ENCODE measurements around the gene JAZF1.

JAZF1 gene

GRCh38 chr7:28201131-28201530 lies 20.5 kb upstream of the JAZF1 start (continued):
- TF ChIP-seq CREB5 (CRISPR knock-in tag; IDR thresholded peaks at IDR 0.05; ENCODE audit: low read depth) = no peak

GRCh38 chr7:28200598-28200997 lies 20.0 kb upstream of the JAZF1 start:
- no peak for ATAC-seq

GRCh38 chr7:28199021-28199510 lies 18.5 kb upstream of the JAZF1 start:
- ATAC-seq = no peak
- TF ChIP-seq PATZ1 (CRISPR knock-in tag; IDR thresholded peaks at IDR 0.05; ENCODE audit: borderline replicate concordance) (no peak), POU6F1 (CRISPR knock-in tag; IDR thresholded peaks at IDR 0.05; ENCODE audit: borderline replicate concordance, low read depth) (no peak), RARB (CRISPR knock-in tag; IDR thresholded peaks at IDR 0.05) (no peak), ESRRG (CRISPR knock-in tag; IDR thresholded peaks at IDR 0.05) (no peak), GLIS3 (CRISPR knock-in tag; IDR thresholded peaks at IDR 0.05) (no peak)

More at GRCh38 chr7:28200598-28200997, 20.0 kb upstream of the JAZF1 start:
- TF ChIP-seq ZFP30 (CRISPR knock-in tag; IDR thresholded peaks at IDR 0.05) = no peak
- TF ChIP-seq ESRRG (CRISPR knock-in tag; IDR thresholded peaks at IDR 0.05) = no peak
- no peak for TF ChIP-seq CREB5 (CRISPR knock-in tag; IDR thresholded peaks at IDR 0.05; ENCODE audit: low read depth)
- TF ChIP-seq ZNF565 (CRISPR knock-in tag; conservative IDR thresholded peaks at IDR 0.05; ENCODE audit: low read depth) = no peak

- TF ChIP-seq CSRNP3 (CRISPR knock-in tag; IDR thresholded peaks at IDR 0.05) = no peak
- no peak for TF ChIP-seq OSR1 (CRISPR knock-in tag; IDR thresholded peaks at IDR 0.05)
- TF ChIP-seq PPARA (CRISPR knock-in tag; IDR thresholded peaks at IDR 0.05; ENCODE audit: borderline replicate concordance) = no peak
- no peak for TF ChIP-seq ZNF70 (CRISPR knock-in tag; IDR thresholded peaks at IDR 0.05)
- no peak for TF ChIP-seq ZFP30 (CRISPR knock-in tag; IDR thresholded peaks at IDR 0.05)
- no peak for TF ChIP-seq CREB5 (CRISPR knock-in tag; IDR thresholded peaks at IDR 0.05; ENCODE audit: low read depth)
- no peak for TF ChIP-seq ZNF8 (CRISPR knock-in tag; IDR thresholded peaks at IDR 0.05)
- TF ChIP-seq RARB (CRISPR knock-in tag; IDR thresholded peaks at IDR 0.05) = no peak
- no peak for TF ChIP-seq ARNTL (CRISPR knock-in tag; IDR thresholded peaks at IDR 0.05; ENCODE audit: borderline replicate concordance, low read depth)
- TF ChIP-seq GLIS3 (CRISPR knock-in tag; IDR thresholded peaks at IDR 0.05) = no peak
- no peak for TF ChIP-seq SNAI2 (CRISPR knock-in tag; IDR thresholded peaks at IDR 0.05)
- TF ChIP-seq ESRRG (CRISPR knock-in tag; IDR thresholded peaks at IDR 0.05) = no peak
- no peak for TF ChIP-seq ZNF565 (CRISPR knock-in tag; conservative IDR thresholded peaks at IDR 0.05; ENCODE audit: low read depth)
- no peak for TF ChIP-seq ZFP3 (CRISPR knock-in tag; IDR thresholded peaks at IDR 0.05)
- TF ChIP-seq PATZ1 (CRISPR knock-in tag; IDR thresholded peaks at IDR 0.05; ENCODE audit: borderline replicate concordance) = no peak
- TF ChIP-seq BACH2 (CRISPR knock-in tag; IDR thresholded peaks at IDR 0.05; ENCODE audit: borderline replicate concordance) = no peak
- no peak for TF ChIP-seq TSHZ2 (CRISPR knock-in tag; IDR thresholded peaks at IDR 0.05)
- no peak for ATAC-seq
Observed at GRCh38 chr7:28195910-28196620, 15.5 kb upstream of the JAZF1 start.
